GM19397 (cell line): ENCODE data around the gene WNT2B.
"Not testable (repeated sequence)": the region's sequence is repeated elsewhere in the genome, so short reads cannot be mapped to it uniquely, and the experiment has no call there.

Experiments used
- ATAC-seq: cut with Tn5 transposase; IDR thresholded peaks from one replicate; pipeline ENCODE4 v1.9.1; 2021; ENCODE audit warnings: mild to moderate bottlenecking, moderate library complexity; ENCODE audit not compliant: unreplicated experiment

The WNT2B gene

DNA sequence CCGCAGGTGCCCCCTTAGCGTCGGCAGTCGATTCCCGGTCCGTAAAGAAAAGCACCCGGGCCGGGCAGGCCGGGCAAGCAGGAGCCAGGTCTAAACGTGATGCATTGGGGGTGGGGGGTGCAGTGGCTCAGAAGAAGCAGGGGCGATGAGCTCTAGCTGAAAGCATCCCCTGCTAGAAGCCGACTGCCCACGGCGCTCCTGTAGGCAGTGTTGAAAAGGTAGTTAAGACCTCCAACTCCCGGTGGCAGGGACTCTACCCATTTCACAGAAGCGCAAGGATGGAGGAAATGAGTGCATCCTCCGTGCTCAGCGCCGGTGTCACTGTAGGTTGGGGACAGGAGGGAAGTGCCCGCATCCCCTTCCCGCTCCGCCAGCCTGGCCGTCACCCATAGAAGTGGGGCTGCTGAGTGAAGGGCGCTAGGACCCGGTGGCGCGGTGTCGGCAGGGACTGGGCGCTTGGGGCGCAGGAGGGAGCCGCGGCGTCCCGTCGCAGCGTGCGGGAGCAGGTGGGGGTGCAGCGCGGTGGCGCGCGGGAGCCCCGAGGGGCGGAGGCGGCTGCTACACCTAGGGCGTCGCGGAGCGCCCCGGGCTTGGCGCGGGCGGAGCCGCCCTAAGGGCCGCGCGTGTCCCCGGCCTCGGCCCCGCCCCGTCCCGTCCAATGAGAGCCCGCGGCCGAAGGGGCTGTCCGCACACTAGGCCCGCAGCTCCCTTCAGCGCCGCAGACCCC is at the start of gene WNT2B:
WNT2B (plus strand) TSS at position 688 of the 727 bp plus-strand sequence. CDS start 298 bp downstream, outside the sequence.
- peak; percentile 56 for ATAC-seq

GRCh38 chr1:112460615-112461014 is 48.1 kb upstream of the WNT2B start:
- ATAC-seq: no peak

GRCh38 chr1:112461200-112461871 is 47.4 kb upstream of the WNT2B start:
- no peak for ATAC-seq

GRCh38 chr1:112462953-112463279 is 45.8 kb upstream of the WNT2B start:
- ATAC-seq: no peak

DNA sequence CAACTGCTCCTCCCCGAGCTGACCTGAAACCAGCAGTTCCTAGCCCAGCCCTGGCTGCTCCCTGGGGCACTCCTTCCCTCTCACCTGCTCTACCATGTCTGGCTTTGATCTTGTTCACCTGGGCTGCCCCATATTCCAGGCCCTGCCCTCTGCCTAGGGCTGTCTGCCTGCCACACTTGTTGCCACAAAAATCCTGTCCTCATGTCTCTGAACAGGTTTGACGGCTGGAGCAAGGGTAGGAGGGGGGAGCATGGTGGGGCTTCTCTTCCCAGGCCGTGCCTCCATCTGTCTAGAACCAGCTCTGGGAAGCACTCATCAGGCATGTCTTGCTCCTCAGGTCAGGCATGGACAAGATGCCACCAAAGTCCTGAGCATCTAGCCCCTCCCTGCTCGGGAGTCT is 44.3 kb upstream of the WNT2B start:
- no peak for ATAC-seq

- no peak for ATAC-seq
These were observed 43.6 kb upstream of the WNT2B start for GRCh38 chr1:112465122-112465521.

DNA sequence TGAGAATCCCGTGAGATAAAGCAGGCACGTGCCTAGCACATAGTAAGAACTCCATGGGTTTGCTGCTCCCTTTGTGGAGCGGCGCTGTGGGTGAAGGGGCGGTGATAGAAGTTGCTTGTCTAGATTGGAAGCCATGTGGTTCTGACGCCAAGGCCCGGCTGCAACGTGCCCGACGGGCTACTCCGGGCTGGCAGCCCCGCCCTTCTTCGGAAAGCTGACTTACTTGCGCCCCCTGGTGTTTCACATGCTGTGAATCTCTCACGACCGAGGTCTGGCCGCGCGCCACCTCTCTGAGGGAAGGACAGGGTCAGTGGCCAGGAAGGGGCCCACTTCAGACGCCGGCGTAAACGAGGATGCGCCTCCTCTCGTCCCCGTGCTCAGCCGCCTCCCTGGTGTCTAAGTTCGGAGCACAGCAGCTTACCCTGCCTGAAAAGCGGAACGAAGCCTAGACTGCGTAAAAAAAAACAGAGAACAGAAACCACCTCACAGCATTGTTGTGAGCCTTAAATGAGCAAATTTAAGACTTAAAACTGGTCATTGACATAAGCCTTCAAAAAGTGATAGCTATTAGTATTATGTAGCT is 42.6 kb upstream of the WNT2B start:
- peak; percentile 82 for ATAC-seq

GRCh38 chr1:112470324-112470723 is 38.4 kb upstream of the WNT2B start:
- ATAC-seq: not testable (repeated sequence)

DNA sequence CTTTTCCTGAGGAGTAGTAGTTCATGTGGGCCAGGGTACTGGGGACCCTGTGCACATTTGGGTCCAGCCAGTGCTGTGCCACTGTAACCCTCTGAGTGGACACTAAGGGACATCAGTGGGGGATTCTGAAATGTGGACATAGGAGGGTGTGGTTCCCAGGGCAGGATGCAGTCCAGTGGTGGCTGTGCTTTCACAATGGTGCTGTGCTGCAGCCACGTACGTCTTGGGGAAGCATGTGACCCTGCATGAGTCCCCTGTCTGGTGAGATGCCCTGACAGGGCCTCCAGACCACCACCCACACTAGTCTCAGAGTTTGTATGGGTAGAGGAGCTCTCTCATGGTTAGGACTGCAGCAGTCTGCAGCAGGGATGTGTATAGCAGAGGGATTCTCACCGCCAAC is 37.8 kb upstream of the WNT2B start:
- ATAC-seq: no peak

GRCh38 chr1:112472142-112472541 is 36.6 kb upstream of the WNT2B start:
- no peak for ATAC-seq

DNA sequence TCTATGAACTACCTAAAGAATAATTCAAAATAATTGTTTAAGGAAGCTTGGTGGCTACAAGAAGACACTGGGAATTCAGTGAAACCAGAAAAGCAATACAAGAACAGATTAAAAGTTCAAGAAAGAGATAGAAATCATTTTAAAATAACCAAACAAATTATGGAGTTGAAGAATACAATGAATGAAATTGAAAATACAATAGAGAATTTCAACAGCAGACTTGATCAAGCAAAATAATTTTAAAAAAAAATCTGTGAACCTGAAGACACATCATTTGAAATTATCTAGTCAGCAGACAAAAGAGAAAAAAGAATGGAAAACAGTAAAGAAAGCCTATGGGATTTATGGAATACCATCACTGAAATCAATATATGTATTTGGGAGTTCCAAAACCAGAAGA is 31.2 kb upstream of the WNT2B start:
- no peak for ATAC-seq

- ATAC-seq: no peak
These were observed 30.5 kb upstream of the WNT2B start for GRCh38 chr1:112478314-112478713.

DNA sequence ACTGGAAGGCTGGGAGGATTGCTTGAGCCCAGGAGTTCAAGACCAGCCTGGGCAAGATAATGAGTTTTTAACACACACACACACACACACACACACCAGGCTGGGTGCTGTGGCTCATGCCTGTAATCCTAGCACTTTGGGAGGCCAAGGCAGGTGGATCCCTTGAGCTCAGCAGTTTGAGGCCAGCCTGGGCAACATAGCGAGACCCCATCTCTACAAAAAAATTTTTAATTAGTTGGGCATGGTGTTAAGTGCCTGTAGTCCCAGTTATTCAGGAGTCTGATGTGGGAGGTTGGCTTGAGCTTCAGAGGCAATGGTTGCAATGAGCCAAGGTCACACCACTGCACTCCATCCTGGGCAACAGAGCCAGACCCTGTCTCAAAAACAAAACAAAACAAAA is 22.7 kb upstream of the WNT2B start:
- ATAC-seq: not testable (repeated sequence)

GRCh38 chr1:112487686-112488085 is 21.1 kb upstream of the WNT2B start:
- not testable (repeated sequence) for ATAC-seq

DNA sequence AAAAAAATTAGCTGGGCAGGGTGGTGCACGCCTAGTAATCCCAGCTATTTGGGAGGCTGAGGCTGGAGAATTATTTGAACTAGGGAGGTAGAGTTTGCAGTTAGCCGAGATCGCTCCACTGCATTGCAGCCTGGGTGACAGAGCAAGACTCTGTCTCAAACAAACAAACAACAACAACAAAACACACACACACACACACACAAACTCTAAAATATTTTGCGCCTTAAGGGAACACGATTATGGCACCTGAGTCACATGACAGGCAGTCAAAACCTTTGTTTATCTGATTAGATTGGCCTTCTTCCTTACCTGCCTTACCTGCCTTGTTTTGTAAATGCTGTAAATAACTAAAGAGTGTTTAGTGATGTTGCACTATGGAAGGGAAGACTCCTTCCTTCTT is 20.6 kb upstream of the WNT2B start:
- ATAC-seq: no peak

GRCh38 chr1:112492076-112492475 is 16.7 kb upstream of the WNT2B start:
- ATAC-seq: no peak

- ATAC-seq: no peak
These were observed 15.4 kb upstream of the WNT2B start for GRCh38 chr1:112493351-112493750.

- no peak for ATAC-seq
These were observed 12.5 kb upstream of the WNT2B start for GRCh38 chr1:112496290-112496689.

- no peak for ATAC-seq
These were observed 6.7 kb upstream of the WNT2B start for GRCh38 chr1:112501810-112502641.

GRCh38 chr1:112502826-112503225 is 5.9 kb upstream of the WNT2B start:
- no peak for ATAC-seq

- no peak for ATAC-seq
These were observed 4.6 kb upstream of the WNT2B start for GRCh38 chr1:112504001-112504660.
